HL-60 (cell line): ENCODE data around the gene BCAS3.

ENCODE experiments used
- POLR2AphosphoS5 ChIP-seq: IDR thresholded peaks from 2 replicates; pipeline ENCODE4 v1.6.1; 2012; ENCODE audit warnings: low read depth
- TF ChIP-seq, protein P1 (sequence below): IDR thresholded peaks from one replicate; pipeline ENCODE4 v1.5.1; 2011; ENCODE audit warnings: low read length, control low read depth, inconsistent platforms; ENCODE audit not compliant: insufficient read depth

DNA sequence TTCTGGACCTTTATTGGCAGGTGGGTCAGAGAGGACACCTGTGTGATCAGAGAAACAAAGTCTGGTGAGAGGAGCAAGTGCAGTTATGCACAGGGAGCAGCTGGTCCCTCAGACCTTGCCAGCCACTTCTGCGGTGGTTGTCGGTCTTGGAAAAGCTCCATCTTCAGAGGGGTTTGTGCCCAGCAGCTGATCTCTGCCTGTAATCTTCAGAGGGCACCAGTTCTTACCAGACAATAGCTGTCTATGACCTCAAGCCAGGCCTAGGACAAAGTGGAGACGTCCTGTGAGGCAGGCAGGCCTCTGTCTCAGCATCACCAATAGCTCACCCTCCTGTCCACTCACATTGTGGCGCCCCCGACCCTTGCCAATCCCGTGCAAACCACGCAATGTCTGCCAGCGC lies 655.5 kb downstream of the BCAS3 start:
- TF ChIP-seq, protein P1, sequence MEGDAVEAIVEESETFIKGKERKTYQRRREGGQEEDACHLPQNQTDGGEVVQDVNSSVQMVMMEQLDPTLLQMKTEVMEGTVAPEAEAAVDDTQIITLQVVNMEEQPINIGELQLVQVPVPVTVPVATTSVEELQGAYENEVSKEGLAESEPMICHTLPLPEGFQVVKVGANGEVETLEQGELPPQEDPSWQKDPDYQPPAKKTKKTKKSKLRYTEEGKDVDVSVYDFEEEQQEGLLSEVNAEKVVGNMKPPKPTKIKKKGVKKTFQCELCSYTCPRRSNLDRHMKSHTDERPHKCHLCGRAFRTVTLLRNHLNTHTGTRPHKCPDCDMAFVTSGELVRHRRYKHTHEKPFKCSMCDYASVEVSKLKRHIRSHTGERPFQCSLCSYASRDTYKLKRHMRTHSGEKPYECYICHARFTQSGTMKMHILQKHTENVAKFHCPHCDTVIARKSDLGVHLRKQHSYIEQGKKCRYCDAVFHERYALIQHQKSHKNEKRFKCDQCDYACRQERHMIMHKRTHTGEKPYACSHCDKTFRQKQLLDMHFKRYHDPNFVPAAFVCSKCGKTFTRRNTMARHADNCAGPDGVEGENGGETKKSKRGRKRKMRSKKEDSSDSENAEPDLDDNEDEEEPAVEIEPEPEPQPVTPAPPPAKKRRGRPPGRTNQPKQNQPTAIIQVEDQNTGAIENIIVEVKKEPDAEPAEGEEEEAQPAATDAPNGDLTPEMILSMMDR = no peak
- TF ChIP-seq POLR2AphosphoS5 = no peak
